Vagina (tissue), 2 donors: ENCODE results near the gene COPZ1.

ENCODE experiments used
- POLR2A ChIP-seq, 2 donors: fragments of 450-650 bp; IDR thresholded peaks; one replicate each; pipeline ENCODE4 v1.6.1; 2017; ENCODE audit warnings: antibody characterized with exemption in 2 of 2, mild to moderate bottlenecking in 2 of 2, moderate library complexity in 2 of 2
- POLR2AphosphoS5 ChIP-seq, 2 donors: sonication (generic); formaldehyde crosslinking; IDR thresholded peaks; one replicate each; pipeline ENCODE4 v1.9.0; 2017; ENCODE audit warnings: antibody characterized with exemption in 2 of 2, mild to moderate bottlenecking in 2 of 2, low read depth in 1 of 2; ENCODE audit not compliant: insufficient read depth in 1 of 2

DNA sequence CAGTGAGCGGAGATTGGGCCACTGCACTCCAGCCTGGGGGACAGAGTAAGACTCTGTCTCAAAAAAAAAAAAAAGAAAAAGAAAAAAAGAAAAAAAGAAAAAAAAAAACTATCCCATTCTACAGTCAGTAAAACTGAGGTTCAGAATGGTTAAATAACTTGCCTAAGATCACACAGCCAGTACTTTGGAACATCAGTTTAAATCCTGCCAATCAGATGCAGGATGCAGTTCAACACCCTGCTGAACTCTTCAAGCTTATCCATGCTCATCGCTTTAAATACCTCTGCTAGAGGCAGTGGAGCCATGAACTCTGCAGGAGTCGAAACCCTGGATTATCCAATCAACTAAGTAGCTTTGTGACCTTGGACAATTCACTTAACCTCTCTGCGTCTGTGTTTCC, 56.2 kb downstream of the COPZ1 start:
- TF ChIP-seq POLR2A (IDR thresholded peaks at IDR 0.05) (no peak), POLR2AphosphoS5 (IDR thresholded peaks at IDR 0.05; ENCODE audit: insufficient read depth in 1 of 2, low read depth in 1 of 2) (no peak)
